Progenitor cell of endocrine pancreas (in vitro differentiated cells): ENCODE data around the gene MOB3A. TPM values are rescaled to one million over a fixed set of nuclear protein-coding genes. Genes with fewer than 3 reads are reported as not detected.

Experiments used
- DNase-seq: peaks from one replicate; pipeline ENCODE4 v3.0.0; 2021; ENCODE audit warnings: low spot score; ENCODE audit not compliant: unreplicated experiment
- H3K27ac Mint-ChIP-seq: 2 replicates; pipeline ENCODE4 v1.8.0; 2021; ENCODE audit warnings: mild to moderate bottlenecking, moderate library complexity, mixed read lengths
- H3K27me3 Mint-ChIP-seq: 2 replicates; pipeline ENCODE4 v1.8.0; 2021; ENCODE audit warnings: mixed read lengths
- H3K36me3 Mint-ChIP-seq: 2 replicates; pipeline ENCODE4 v1.8.0; 2022; ENCODE audit warnings: mixed read lengths; ENCODE audit not compliant: insufficient read depth
- H3K4me1 Mint-ChIP-seq: 2 replicates; pipeline ENCODE4 v1.8.0; 2021; ENCODE audit warnings: low read depth, mixed read lengths
- H3K4me3 Mint-ChIP-seq: 2 replicates; pipeline ENCODE4 v1.8.0; 2021; ENCODE audit warnings: low read depth, mild to moderate bottlenecking, moderate library complexity, mixed read lengths
- H3K9me3 Mint-ChIP-seq: 2 replicates; pipeline ENCODE4 v1.8.0; 2021; ENCODE audit warnings: low read depth, mixed read lengths
- total RNA-seq: library from RNA; stranded (reverse); gene quantifications from 2 replicates; pipeline ENCODE4 v1.2.1, GENCODE V29; 2021
- TF ChIP-seq, protein P1 (sequence below): fragments of 200-600 bp; sonication (generic); IDR thresholded peaks from one replicate; pipeline ENCODE4 v1.5.0; 2021; ENCODE audit warnings: antibody characterized with exemption, mild to moderate bottlenecking; ENCODE audit not compliant: unreplicated experiment

MOB3A gene
- total RNA-seq, 1 donor from 2014 or later = 38.5 TPM

DNA sequence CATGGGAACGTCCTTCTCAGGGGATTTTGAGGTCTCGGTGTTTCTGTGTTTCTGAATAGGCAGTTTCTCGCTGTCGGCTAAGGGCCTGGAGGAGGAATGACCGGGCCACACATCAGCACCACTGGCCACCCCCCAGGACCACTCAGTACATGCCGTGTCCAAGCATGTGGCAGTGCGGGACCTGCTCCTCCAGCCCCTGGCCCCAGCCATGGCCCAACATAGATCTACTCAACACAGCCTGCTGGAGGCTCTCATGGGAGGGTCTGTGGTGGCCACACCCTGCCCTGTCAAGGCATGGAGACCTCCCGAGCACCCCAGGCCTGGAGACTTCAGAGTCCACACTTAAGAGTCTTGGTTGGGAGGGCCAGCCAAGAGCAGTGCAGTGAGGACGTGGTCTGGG is 18.1 kb upstream of the MOB3A start:
- Mint-ChIP-seq H3K36me3 (peaks cover 13% of the 10 kb centered on the region), H3K27ac (peak overlapping the region; percentile 70), H3K4me1 (no peaks in the 10 kb centered on the region), H3K27me3 (no peaks in the 10 kb centered on the region), H3K9me3 (no peaks in the 10 kb centered on the region), H3K4me3 (no peak overlapping the region)
- TF ChIP-seq, protein P1, sequence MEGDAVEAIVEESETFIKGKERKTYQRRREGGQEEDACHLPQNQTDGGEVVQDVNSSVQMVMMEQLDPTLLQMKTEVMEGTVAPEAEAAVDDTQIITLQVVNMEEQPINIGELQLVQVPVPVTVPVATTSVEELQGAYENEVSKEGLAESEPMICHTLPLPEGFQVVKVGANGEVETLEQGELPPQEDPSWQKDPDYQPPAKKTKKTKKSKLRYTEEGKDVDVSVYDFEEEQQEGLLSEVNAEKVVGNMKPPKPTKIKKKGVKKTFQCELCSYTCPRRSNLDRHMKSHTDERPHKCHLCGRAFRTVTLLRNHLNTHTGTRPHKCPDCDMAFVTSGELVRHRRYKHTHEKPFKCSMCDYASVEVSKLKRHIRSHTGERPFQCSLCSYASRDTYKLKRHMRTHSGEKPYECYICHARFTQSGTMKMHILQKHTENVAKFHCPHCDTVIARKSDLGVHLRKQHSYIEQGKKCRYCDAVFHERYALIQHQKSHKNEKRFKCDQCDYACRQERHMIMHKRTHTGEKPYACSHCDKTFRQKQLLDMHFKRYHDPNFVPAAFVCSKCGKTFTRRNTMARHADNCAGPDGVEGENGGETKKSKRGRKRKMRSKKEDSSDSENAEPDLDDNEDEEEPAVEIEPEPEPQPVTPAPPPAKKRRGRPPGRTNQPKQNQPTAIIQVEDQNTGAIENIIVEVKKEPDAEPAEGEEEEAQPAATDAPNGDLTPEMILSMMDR = no peak
- DNase-seq = no peak

DNA sequence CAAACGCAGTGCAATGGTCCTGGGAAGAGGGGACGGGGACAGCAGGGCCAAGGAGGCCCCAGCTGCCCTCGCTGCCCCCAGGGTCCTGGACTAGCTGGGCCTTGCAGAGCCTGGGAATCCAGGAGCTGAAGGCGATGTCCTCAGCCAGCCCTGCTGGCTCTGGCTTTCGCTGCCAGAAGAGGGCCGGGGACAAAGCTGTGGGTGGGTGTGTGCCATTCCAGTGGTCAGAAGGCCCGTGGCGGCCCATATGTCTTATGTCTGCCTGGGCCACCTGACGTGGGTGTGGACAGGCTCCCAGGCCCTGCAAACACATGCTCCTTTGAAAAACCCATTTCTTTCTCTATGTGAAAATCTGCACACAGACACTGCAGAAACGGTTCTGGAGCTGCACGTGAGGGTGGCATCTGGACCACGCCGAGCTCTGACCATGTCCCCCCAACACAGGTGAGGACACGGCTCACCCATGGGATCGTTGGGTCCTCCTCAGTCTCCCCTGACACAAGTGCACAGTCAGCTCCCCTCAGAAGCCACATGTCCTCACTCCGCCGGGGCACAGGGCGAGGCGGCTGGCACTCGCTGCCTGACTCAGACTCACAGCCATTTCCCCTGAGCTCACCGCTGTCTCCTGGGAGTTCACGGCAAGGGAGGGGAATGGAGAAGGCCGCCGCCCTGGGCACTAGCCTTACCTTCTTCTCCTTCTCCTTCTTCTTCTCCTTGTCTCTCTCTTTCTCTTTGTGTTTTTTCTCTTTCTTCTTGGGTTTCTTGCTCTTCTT is 17.5 kb upstream of the MOB3A start:
- Mint-ChIP-seq H3K9me3 (no peaks in the 10 kb centered on the region), H3K36me3 (peaks cover 15% of the 10 kb centered on the region), H3K27ac (peak overlapping the region; percentile 70), H3K27me3 (no peaks in the 10 kb centered on the region), H3K4me3 (no peak overlapping the region), H3K4me1 (no peaks in the 10 kb centered on the region)
- TF ChIP-seq, protein P1 = no peak
- no peak for DNase-seq

DNA sequence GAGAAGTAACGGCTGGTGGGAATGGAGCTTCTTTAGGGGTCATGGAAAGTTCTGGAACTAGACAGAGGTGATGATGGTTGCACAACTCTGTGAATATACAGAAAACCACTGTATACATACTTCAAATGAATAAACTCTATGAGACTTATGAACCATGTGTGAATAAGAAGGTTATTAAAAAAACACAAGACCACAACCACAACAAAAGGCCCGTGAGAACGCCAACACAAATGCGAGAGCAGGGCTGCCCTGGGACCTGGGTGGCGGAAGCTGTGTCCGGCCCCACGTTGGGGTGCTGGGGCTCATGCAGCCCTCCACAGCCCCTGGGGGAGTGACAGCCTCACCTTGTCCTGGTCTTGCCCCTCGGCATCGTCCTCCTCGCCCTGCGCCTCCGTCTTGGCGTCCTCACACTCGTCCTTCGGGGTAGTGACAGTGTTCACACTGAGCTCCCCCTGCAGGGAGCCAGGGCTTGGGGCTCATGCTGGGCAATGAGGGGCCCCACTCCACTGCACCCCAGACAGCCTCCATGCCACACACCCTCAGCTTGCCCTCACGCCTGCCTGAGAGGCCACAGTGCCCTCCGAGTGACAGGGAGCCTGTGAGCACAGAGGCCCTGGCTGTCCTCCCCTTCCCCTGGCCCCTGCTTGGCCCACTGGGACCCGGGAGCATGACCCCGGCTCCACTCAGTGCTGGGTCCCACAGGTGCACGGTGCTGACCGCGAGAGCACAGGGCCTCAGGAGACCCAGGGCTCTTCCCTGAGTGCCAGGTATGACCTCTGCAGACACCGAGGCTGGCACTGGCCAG is 16.6 kb upstream of the MOB3A start:
- H3K36me3 Mint-ChIP-seq = peaks cover 19% of the 10 kb centered on the region
- no peak overlapping the region for H3K4me3 Mint-ChIP-seq

DNA sequence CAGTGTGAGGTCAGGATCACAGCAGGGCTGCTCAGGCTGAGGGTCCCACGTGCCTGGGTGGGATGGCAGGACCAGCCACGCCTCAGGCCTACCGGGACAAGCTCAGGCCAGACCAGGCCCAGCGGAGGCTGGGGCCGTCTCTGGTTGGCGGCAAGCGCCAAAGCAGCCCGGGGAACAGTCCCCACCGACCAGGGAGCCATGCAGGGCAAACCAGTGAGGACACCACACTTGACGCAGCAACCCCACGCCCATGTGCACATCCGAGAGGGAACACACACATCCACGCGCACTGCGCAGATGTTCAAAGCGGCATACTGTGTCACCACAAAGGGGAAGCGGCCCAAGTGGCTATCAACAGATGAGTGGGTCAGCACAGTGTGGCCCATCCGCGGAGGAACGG is 15.8 kb upstream of the MOB3A start:
- H3K27ac Mint-ChIP-seq = no peak overlapping the region
- H3K4me1 Mint-ChIP-seq = no peaks in the 10 kb centered on the region
- H3K36me3 Mint-ChIP-seq = peaks cover 26% of the 10 kb centered on the region
- H3K4me3 Mint-ChIP-seq = no peak overlapping the region
- H3K9me3 Mint-ChIP-seq = no peaks in the 10 kb centered on the region
- no peak for DNase-seq
- TF ChIP-seq, protein P1 = no peak
- H3K27me3 Mint-ChIP-seq = no peaks in the 10 kb centered on the region

More for the DNA sequence above, 16.6 kb upstream of the MOB3A start:
- Mint-ChIP-seq H3K9me3 (no peaks in the 10 kb centered on the region), H3K27ac (no peak overlapping the region), H3K27me3 (no peaks in the 10 kb centered on the region), H3K4me1 (no peaks in the 10 kb centered on the region)
- TF ChIP-seq, protein P1 = no peak
- no peak for DNase-seq

DNA sequence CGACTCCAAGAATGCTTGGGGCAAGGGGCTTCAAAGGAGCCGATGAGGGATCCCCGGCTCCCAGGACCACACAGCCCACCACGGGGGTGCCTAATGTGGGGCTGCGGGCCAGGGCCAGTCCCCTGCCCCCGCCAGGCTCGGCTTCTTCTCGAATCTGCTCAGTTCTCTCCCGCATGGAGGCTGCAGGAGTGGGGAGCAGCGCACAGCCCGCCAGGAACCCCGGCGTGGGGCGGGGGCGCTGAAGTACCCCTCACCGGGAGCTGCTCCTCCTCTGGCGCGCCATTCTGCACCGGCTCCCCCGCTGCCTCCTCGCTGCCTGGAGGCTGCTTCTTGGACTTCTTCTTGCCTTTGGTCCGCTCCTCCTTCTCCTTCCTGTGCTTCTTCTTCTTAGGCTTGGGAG is 15.3 kb upstream of the MOB3A start:
- Mint-ChIP-seq H3K4me3 (no peak overlapping the region), H3K9me3 (peaks cover 2% of the 10 kb centered on the region), H3K27ac (no peak overlapping the region), H3K36me3 (peaks cover 30% of the 10 kb centered on the region), H3K27me3 (no peaks in the 10 kb centered on the region), H3K4me1 (no peaks in the 10 kb centered on the region)
- no peak for DNase-seq
- TF ChIP-seq, protein P1 = no peak
